NCI-H526 (cell line): ENCODE data around the gene PHYHD1.

Source experiments
- DNase-seq, 2 experiments: peaks; one replicate each; lab custom pipeline; 2025; lab: John Stamatoyannopoulos, UW

Gene PHYHD1

DNA sequence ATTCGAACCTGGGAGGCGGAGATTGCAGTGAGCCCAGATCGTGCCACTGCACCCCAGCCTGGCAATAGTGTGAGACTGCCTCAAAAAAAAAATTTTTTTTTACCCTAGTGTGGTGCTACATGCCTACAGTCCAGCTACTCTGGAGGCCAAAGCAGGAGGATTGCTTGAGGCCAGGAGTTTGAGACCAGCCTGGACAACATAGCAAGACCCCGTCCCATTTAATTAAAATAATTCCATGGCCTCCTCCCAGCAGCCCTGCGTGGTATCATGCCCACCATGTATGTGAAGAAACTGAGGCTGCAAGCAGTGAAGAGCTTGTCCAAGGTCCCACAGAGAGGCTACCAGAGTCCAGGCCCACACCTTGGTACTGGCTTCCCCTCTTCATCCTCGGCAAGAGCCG lies 19.4 kb upstream of the PHYHD1 start:
- DNase-seq = no peak

DNA sequence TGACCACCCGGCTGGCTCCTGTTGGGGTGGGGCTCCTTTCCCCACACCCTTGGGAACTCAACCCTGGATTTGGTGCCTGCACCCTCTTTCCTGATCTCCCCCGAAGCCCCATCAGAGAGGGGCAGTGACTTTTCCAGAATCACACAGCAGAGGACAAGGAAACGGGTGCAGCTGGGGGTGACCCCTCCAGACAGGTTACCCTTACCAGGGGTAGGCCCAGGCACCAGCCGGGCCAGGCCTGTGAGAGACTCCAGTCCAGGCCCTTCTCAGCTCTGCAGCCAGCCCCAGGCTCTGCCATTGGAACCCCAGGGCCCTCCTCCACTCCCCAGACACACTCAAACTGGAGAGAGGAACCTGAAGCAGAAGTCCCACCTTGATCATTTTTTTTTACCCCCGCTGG lies 19.0 kb upstream of the PHYHD1 start:
- no peak for DNase-seq

DNA sequence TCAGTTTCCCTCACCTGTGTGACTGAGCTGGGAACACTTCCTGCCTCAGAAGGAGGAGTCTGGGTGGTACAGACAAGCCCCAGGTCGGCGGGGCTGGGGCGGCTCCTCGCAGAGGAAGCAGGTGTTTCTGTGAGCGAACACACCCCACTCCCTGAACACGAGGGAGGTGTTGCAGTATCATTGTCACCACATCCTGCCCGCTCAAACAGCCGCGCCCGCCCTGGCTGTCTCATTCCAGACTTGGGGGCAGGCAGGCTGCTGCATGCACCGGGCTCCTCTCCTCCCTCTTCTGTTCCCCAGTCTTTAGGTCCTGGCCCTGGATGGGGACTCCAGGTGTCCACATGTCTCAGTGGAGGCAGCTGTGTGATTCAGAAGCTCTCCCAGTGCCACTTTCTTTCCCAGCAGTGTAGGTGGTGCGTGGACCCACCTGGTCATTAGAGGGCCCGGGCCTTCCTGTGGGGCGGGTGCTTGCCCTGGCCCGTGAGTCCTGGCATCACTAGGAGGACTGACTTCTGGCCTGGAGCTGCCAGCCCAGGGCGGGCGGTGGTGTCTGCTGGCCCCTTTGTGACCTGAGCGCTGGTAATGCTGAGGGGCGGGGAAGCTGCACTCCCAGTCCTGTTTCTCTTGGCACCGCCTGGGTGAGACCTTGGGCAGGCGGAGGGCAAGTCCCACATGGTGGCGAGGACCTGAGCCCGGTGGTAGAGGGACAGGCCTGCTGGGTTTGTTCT lies 18.3 kb upstream of the PHYHD1 start:
- DNase-seq = no peak

DNA sequence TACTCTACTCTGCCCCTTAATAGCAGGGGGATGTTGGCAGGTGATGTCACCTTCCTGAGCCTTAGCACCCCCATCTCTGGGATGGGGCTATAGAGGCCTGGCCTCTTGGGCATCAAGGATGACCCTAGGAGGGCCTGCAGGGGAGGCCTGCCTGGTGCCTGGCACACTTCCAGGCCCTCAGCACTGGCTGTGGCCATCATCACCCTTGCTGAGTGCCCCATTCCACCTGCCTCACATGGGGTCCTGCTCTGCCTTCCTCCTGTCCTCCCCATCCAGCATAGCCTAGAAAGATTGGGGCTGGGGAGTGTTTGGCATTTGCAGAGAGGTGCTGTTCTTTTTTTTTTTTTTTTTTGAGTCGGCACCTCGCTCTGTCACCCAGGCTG lies 17.7 kb upstream of the PHYHD1 start:
- DNase-seq = no peak

DNA sequence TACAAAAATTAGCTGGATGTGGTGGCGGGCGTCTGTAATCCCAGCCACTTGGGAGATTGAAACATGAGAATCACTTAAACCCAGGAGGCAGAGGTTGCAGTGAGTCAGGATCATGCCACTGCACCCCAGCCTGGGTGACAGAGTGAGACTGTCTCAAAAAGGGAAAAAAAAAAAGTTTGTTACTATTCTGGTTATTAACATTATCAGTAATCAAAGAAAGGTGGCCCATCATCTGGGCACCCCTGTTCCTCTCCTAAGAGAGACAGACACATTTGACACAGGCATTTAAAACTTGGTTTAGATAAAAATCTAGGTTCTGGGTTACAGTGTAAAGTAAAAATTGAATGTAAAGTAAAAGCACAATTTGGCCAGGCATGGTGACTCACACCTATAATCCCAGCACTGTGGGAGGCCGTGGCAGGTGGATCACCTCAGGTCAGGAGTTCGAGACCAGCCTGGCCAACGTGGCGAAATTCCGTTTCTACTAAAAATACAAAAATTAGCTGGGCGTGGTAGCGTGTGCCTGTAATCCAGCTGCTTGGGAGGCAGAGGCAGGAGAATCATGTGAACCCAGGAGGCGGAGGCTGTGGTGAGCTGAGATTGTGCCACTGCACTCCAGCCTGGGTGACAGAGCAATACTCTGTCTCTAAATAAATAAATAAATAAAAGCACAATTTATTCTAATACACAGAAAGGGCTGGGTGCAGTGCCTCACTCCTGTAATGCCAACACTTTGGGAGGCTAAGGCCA lies 16.7 kb upstream of the PHYHD1 start:
- DNase-seq = no peak

DNA sequence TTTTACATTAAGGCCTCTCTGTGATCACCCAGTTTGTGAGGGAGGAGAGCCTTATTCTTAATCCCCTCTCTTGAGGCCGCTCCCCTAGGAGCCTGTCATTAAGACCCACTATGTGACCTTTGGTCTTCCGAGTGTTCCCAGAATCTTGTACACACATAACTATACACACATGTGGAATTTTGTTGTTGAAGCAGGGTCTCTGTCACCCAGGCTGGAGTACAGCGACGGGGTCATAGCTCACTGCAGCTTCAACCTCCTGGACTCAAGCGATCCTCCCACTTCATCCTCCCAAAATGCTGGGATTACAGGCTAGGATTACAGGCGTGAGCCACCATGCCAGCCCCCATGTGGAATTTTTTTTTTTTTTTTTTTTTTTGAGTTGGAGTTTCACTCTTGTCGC lies 14.8 kb upstream of the PHYHD1 start:
- DNase-seq = no peak

DNA sequence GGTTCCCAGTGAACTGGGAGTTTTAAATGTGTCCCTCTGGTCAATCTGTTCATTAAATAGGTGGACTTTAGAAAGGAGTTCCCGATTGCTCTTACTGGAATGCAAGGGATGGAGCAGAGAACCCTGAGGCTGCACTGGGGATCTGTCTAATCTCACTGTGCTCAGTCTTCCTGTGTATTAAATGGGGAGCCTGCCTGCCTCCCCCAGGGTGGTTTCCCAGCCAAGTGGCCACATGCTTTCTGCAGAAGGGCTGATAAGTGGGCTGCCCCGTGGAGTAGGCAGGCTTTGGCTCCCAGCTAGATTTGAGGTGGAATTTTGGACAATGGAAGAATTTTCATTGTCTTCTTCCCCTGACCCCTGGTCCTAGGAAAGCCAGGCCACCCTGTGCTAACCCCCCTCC lies 14.0 kb upstream of the PHYHD1 start:
- no peak for DNase-seq

DNA sequence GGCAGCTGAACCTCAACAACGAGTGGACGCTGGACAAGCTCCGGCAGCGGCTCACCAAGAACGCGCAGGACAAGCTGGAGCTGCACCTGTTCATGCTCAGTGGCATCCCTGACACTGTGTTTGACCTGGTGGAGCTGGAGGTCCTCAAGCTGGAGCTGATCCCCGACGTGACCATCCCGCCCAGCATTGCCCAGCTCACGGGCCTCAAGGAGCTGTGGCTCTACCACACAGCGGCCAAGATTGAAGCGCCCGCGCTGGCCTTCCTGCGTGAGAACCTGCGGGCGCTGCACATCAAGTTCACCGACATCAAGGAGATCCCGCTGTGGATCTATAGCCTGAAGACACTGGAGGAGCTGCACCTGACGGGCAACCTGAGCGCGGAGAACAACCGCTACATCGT lies 12.4 kb upstream of the PHYHD1 start:
- no peak for DNase-seq

DNA sequence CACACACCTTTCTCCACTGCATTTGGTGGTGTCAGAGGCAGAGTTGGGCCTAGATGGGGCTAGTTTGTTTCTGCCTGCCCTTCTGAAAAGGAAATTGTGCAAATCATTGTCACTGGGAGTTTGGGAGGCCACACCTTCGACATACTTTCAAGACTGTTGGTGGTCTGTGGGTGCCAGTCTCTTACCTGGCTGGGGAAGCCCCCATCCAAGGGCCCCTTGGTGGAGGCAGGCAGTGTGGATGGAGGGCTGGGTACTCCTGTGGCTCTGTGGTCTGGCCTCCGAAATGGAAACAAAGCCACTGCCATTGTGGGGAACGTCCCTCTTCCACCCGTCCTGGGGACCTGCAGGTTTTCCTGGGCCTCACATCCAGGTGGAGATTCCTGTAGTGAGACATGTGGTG lies 10.9 kb upstream of the PHYHD1 start:
- no peak for DNase-seq

DNA sequence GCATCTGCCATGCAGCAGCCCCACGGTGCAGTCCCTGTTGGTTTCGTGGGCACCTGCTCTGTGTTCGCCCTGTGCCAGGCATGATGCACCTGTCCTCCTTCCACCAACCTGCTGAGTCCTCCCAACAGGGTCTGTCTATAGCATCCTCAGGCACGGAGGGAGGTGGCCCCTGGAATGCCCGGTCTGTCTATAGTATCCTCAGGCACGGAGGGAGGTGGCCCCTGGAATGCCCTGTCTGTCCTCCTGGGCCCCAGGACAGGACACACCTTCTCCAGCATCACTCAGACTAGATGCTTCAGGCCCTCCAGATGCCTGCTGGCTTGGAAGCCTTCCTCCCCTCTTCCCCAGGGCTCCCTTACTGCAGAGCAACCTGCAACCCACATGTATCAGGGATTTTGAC lies 9.9 kb upstream of the PHYHD1 start:
- DNase-seq = no peak

DNA sequence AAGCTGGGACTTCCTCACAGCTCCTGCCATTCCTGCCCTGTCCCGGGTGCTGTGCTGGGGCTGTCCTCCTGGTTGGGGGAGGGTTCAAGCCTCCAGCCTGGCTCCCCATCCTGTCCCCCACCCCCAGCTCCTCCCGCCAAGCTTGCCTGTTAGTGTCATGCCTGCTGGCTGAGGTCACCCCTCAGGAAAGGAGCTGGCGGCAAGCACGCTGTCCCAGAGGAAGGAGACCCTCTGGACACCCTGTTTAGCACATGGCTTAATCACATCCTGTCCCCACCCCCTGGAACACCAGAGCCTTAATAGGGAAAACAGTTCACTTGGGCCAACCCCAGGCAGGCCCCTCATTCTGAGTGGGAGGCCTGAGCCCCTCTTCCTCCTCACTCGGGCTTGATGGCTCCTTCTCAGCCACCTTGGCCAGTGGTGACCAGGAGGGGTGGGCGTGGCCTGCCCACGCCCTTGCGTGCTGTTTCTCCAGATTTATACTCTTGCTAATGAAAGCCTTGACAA lies 9.2 kb upstream of the PHYHD1 start:
- no peak for DNase-seq

DNA sequence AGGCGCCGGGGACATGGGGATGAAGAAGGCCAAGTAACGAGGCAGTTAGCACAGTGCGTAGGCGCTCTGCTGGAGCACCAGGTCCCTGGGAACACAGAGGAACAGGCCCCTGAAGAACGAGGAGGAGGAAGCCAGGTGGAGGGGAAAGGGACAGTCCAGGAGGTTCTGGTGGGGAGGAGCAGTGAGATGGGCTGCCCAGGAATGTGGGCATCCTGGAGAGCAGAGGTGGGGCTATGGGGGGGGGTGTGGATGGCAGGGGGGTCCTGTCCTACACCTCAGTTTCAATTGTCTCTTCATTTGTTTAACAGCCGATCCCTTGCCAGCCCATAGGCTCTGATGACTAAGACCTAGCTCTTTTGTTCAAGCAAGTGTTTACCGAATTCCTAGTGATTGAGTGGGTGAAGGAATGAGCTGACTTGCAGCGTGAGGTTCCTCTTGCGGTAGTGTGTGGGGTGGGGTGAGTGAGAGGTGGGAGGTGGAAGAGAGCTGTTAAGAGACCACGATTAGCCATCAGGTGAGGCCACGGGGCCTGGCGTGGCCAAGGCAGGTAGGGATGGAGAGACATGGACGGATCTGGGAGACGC lies 8.4 kb upstream of the PHYHD1 start:
- no peak for DNase-seq

DNA sequence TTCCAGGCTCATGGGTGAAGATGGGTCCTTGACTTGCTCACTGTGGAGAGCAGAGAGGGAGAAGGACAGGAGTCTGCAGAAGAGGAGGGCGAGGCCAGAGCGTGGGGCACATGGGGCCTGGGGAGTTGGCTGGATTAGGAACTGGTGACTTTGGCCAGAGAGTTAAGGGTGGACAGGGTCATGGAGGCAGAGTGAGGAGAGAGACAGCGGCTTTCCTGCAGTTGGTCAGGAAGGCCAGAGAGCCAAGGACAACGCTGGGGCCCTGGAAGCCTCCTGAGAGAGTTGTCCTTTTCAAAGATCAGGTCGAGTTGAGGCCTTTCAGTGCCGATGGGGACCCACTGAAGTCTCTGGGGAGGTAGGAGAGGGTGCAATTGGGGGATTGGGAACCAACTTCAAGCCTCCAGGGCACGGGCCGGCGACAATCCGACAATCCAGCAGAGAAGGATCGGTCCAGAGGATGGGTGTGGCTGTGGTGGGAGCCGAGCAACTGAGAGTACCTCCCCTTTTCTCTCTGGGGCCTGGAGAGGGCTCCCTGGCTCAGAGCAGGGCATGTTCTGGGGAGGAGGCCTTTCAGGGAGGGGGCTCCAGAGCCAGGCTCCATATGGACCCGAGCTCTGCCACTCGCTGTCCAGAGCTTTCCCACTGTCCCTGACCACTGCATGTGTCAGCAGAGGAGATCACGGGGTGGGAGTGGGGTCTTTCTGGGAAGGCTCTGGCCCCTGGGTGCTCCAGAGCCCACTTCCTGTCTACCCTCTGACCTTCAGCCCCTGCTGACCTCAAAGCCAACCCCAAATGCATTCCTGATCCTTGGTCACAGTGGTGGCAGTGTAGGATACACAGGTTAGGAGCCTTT lies 7.5 kb upstream of the PHYHD1 start:
- DNase-seq = no peak

DNA sequence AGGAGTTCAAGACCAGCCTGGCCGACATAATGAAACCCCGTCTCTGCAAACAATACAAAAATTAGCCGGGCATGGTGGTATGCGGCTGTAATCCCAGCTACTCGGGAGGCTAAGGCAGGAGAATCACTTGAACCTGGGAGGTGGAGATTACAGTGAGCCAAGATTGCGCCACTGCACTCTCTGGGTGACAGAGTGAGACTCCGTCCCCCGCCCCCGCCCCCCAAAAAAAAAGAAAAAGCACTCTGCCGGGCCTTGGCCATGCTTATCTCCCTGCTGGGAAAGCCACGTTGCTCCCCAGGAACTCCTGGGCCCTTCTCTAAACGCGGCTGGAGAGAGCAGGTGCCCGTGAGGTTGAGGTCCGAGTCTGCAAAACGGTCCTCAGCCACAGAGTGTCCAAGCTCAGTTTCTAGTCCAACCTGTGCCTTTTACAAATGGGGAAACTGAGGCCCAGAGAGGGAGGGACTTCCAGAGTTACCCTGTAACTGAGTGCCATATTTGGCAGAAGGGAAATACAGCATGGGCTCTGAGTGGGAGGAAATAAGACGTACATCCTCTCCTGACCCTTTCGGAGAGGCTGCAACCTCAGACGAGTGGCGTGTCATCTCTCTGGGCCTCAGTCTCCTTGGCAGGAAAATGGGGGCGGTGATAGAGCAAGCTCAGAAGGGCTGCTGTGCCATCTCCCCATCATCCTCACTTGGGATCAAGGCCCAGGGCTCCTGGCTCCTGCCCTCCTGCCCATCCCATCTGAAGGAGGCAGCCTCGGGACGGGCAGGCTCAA lies 6.6 kb upstream of the PHYHD1 start:
- DNase-seq = no peak

DNA sequence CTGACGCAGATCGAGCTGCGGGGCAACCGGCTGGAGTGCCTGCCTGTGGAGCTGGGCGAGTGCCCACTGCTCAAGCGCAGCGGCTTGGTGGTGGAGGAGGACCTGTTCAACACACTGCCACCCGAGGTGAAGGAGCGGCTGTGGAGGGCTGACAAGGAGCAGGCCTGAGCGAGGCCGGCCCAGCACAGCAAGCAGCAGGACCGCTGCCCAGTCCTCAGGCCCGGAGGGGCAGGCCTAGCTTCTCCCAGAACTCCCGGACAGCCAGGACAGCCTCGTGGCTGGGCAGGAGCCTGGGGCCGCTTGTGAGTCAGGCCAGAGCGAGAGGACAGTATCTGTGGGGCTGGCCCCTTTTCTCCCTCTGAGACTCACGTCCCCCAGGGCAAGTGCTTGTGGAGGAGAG lies 4.6 kb upstream of the PHYHD1 start:
- DNase-seq = no peak

DNA sequence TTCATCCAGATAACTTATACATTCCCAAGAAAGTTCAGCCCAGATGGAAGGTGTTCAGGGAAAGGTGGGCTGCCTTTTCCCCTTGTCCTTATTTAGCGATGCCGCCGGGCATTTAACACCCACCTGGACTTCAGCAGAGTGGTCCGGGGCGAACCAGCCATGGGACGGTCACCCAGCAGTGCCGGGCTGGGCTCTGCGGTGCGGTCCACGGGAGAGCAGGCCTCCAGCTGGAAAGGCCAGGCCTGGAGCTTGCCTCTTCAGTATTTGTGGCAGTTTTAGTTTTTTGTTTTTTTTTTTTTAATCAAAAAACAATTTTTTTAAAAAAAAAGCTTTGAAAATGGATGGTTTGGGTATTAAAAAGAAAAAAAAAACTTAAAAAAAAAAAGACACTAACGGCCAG lies 4.0 kb upstream of the PHYHD1 start:
- no peak for DNase-seq

DNA sequence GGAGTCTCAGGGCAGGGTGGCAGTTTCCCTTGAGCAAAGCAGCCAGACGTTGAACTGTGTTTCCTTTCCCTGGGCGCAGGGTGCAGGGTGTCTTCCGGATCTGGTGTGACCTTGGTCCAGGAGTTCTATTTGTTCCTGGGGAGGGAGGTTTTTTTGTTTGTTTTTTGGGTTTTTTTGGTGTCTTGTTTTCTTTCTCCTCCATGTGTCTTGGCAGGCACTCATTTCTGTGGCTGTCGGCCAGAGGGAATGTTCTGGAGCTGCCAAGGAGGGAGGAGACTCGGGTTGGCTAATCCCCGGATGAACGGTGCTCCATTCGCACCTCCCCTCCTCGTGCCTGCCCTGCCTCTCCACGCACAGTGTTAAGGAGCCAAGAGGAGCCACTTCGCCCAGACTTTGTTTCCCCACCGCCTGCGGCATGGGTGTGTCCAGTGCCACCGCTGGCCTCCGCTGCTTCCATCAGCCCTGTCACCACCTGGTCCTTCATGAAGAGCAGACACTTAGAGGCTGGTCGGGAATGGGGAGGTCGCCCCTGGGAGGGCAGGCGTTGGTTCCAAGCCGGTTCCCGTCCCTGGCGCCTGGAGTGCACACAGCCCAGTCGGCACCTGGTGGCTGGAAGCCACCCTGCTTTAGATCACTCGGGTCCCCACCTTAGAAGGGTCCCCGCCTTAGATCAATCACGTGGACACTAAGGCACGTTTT lies 3.5 kb upstream of the PHYHD1 start:
- DNase-seq = no peak

DNA sequence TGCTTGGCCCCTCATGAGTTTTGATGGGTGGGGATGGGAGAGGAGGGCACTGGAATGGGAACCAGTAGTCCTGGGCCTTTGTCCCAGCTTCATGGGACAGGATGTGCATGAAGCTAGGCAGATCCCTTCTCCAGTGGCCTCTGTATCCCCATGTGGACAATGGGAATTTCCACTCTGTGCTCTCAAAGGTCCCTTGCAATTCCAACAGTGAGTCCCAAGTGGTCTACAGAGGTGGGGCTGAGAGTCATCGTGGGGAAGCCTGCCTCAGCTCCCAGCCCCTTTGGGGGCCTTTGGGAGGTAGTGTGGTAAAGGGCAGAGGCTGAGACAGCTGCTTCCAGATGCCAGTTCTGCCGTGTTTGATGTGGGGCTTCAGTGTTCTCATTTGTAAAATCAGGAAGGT lies 1.9 kb upstream of the PHYHD1 start:
- no peak for DNase-seq

DNA sequence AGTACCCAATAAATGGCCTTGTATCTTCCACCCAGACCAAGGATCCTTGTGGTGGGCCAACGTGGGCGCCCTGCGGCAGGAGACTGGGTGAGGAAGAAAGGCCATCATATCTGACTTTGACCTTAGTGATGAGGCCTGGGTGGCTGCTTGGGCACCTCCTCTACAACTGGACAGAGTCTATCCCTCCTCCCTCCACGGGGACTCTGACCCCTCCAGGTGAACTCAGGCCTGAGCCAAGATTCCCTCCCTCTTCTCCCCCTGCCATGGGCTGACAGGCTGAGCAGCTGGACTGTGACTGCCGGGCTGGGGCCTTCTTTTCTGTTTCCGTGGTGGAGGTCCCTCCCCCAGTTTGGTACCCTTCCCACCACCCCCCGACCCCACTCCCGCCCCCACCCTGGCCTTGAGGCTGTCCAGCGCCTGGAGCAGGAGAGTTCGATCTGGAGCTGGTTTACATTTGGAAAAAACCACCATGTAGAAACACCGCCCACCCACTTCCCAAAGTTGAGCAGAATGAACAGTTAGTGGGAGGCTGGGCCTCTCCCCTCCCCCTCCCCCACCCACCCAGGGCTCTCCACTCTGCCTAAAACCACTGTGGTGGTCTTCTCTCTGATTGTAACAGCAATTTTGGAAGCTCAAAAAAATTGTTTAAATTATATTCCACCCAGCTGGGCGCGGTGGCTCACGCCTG lies 1.2 kb upstream of the PHYHD1 start:
- DNase-seq = no peak
